ENCODE data around the gene PRM1. TPM values are rescaled to one million over a fixed set of nuclear protein-coding genes. Genes with fewer than 3 reads are reported as not detected.

The PRM1 gene
- total RNA-seq, 1 experiment from 2014 or later = 0.48 TPM

- no peak for TF ChIP-seq ZNF425 (CRISPR knock-in tag; conservative IDR thresholded peaks at IDR 0.05)
- TF ChIP-seq USF1 (CRISPR knock-in tag; IDR thresholded peaks at IDR 0.05) = peak; percentile 65; the same call in 1 of the 2 replicates
- no peak for TF ChIP-seq ZMAT4 (CRISPR knock-in tag; IDR thresholded peaks at IDR 0.05)
- TF ChIP-seq USF2 (CRISPR knock-in tag; IDR thresholded peaks at IDR 0.05) = peak; percentile 70
Measured at GRCh38 chr16:11312718-11313492, 31.8 kb upstream of the PRM1 start (continued).

GRCh38 chr16:11310997-11311561, 29.9 kb upstream of the PRM1 start:
- Mint-ChIP-seq H3K4me1 (peaks cover 64% of the 10 kb centered on the region), H3K27ac (peak overlapping the region; percentile 33; the same call in 1 of the 2 replicates), H3K4me3 (no peak overlapping the region), H3K27me3 (ENCODE audit: low read depth) (no peaks in the 10 kb centered on the region), H3K36me3 (no peaks in the 10 kb centered on the region), H3K9me3 (no peaks in the 10 kb centered on the region)
- DNase-seq (ENCODE audit: low spot score) (no peak), ATAC-seq (no peak)
- CTCF ChIA-PET = interaction anchor here (1.0 to 1.8 kb wide), 3 partner anchors 45 to 56 kb away, joined by 3 to 8 read pairs (median 4); partner anchors contain the start of gene SOCS1
- POLR2A ChIA-PET = interaction anchor here (2.9 kb wide), 1 partner anchor 55 kb away, joined by 27 read pairs; the partner anchor contains the start of gene SOCS1
- TF ChIP-seq ATF2 (CRISPR knock-in tag; IDR thresholded peaks at IDR 0.05; ENCODE audit: borderline replicate concordance, low read depth) (no peak), FOXP4 (CRISPR knock-in tag; IDR thresholded peaks at IDR 0.05) (no peak), ARID4B (CRISPR knock-in tag; IDR thresholded peaks at IDR 0.05; ENCODE audit: borderline replicate concordance) (no peak), NR2C2 (CRISPR knock-in tag; IDR thresholded peaks at IDR 0.05) (no peak), ZNF512 (CRISPR knock-in tag; IDR thresholded peaks at IDR 0.05; ENCODE audit: borderline replicate concordance) (no peak), ATF6 (CRISPR knock-in tag; IDR thresholded peaks at IDR 0.05) (no peak), ZBTB21 (CRISPR knock-in tag; IDR thresholded peaks at IDR 0.05; ENCODE audit: borderline replicate concordance) (no peak), IRF1 (CRISPR knock-in tag; IDR thresholded peaks at IDR 0.05) (no peak), JAZF1 (CRISPR knock-in tag; IDR thresholded peaks at IDR 0.05) (no peak)

Measured in WTC11 (cell line).